Activated CD4-positive, alpha-beta T cell treated with anti-CD3 and anti-CD28 coated beads for 24 hours (primary cell): ENCODE measurements around the gene PC.

ENCODE experiments used
- DNase-seq, 2 donors: peaks; one replicate each; pipeline ENCODE4 v3.0.0-alpha.2; 2020; ENCODE audit warnings: low read depth in 2 of 2

The PC gene

DNA sequence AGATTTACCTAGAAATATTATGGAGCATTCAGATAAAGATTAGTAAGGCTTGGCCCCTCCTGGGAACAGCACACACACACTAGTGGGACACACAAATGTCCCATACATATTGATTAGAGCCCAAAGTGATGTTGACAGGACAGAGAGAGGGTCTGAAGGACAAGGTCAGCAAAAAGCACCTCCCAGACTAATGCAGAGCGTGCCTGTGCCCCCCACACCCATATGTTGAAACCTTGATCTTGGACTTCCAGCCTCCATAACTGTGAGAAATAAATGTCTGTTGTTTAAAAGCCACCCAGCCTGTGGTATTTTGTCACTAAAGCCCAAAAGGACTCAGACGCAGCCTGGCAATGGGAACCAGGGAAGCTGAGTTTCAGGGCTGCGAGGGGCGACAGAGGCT lies 73.7 kb downstream of the PC start:
- no peak for DNase-seq

- DNase-seq = peak; percentile 28 to 61
Measured at GRCh38 chr11:66883016-66883965, 74.9 kb downstream of the PC start.

DNA sequence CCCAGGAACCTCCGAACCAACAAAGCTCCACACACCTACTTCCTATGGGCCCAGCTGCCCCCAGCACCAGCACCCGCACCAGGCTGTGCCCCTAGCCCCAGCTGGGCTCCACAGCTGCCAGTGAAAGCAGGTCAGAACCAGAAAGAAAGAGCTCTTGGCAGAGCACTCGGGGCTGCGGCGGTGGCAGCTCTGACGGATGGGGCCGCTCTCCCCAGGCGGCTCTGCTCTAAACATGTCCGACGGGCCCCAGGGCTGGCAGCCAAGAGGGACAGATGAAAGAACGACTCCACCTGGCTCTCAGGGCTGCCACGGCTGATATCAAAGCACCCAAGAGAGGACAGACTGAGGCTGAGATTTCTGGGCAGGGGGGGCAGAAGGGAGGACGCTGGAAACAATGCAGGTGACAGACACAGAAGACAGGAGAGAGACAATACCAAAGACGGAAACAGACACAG lies 75.6 kb downstream of the PC start:
- DNase-seq = no peak

DNA sequence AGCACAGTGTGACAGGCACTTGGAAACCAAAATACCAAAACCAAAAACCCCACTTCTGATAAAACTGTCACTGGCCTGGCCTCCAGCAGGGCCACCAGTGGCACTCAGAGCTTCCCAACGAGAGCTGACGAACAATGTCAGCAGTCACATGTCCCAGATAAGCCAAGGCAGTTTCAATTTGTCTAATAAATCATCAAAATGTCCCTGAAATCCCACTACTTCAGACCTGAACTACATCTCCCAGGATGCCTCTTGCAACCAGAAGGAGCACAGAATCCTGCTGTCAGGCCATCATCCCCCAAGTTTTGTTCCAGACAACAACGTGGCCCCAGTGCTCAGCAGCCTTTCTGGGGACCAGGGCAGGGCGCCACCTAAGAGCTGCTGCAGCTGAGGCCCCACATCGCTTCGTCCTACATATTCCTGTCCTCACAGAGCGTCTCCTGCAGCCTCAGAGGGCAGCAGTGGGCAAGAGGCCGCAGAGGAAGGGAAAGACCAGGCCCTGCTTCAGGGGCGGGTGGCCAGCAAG lies 76.2 kb downstream of the PC start:
- DNase-seq = no peak

- no peak for DNase-seq
Measured at GRCh38 chr11:66881451-66881835, 76.7 kb downstream of the PC start.

DNA sequence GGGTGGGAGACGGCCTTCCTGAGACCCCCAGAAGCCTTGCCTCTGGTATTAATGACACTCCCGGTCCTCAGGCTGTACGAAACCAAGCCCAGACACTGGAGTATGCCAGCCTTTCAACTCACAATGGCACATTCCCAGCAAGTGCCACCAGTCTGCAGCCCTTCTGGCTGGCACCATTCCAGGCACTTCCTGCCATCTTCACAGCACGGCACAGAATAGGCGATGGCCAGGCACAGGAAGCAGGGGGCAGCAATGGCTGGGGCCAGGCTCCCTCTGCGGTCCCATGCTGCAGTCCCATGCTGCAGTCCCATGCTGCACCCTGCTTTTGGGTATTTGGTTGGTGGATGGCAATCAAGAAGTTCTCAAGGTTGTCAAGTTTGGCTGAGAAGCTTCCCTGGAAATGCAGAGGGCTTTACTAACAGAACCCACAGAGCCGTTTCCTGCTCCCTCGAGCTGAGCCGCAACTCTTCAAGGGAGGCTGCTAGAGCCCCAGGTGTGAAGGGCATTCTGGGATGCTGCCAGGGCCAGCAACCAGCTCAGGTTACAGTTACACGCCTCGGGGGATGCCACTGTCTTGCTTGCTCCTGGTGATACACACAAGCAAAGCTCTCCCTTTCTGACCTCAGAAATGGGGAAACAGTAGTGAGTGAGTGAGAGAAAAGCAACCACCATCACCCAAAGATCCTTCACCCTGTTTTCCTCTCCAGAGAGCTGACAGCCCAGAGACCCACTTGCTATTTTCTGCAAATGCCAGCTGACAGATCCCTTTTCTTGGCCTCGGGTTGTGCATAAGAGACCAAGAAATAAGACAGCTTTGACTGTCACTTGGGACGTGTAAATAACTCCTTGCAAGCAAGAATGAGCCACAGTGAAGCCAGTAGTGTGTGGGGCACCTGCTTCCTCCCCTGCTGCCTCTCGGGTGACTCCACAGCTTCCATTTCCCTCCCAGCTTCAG lies 77.4 kb downstream of the PC start:
- no peak for DNase-seq

GRCh38 chr11:66879999-66880398 lies 78.2 kb downstream of the PC start:
- no peak for DNase-seq

DNA sequence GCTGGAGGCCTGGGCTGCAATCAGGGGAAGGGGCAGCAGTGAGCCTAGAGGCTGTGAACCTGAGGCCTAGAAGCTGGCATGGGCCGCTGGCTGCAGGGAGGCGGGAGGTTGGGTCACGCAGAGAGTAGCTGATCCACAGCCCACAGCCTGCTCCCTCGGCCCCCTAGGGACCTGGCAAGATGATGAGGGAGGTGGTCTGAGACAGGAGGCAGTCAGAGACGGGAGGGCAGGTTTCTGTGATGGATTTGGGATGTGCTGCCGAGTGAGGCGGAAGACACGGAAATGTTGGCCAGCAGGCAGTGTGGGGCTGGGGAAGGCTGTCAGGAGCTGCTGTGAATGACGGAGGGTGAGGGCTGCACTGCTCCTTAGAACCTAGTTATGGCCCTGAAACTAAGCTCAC lies 78.6 kb downstream of the PC start:
- no peak for DNase-seq

DNA sequence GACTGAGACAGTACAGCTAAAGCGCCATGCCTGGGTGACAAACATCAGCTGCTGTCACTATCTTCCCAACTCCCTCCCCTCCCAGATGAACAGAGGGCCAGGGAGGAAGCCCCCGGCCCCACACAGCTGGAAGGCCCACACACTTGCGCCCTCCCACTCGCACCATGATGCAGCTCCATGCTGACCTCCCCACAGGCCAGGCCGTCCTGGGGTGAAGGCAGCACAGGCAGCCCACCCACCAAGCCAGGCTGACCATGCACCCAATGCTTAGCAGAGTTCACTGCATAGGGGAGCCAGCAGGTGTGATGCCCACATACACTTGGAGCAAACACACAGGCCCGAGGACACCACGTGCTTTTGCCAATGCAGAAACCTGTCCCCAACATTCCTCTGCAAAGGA lies 79.2 kb downstream of the PC start:
- DNase-seq = no peak

DNA sequence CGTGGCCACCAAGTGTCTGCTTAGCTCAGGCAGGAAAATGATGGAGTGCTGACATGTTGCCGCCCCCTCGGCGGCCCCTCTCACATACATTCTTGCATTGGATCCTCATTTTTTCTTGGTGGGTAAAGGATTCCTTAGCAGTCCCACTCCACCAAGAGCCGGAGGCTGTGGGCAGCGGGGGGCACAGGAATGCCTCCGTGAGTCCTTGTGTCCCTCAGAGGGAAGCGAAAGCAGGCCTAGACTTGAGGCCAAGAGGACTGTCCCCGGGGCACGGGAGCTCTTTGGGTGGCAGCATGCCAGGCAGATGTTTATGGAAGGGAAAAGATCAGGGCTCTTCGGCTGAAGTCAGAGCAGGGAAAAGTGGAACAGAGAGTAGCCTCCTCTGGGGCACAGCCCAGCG lies 79.7 kb downstream of the PC start:
- no peak for DNase-seq

DNA sequence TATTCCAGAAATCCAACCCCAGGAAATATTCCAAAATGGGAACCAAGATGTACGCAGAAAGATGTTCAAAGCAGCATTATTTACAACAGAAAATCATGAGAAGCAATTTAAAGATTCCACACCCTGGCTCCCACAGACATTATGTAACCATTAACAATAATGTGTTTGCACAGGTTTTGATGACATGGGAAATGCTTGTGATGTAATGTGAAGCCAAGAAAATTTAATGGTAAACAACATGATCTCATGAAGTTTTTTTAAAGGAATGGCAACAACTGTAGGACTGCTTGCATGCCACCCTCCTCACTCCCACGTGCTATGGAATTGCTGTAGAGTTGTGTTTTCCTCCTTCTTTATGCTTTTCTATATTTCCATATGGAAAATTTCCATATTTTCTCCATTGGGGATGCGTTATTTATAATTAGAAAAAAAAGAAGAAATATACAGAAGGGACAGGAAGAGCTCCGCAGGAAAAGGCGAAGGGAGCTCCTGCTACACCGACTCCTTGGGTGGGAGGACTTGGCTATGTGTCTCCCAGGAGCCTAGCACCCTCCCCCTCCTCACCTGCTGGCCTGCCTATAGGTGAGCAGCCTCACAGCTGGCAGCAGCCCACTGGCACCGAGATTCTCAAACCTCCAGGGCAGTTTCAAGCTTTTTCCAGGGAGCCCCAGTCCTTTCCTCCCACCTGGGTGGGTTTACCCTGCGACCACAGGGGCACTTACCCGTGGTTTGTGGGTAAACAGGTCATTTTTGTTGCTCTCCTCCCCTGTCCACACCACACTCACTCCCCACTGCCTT lies 80.4 kb downstream of the PC start:
- DNase-seq = no peak

DNA sequence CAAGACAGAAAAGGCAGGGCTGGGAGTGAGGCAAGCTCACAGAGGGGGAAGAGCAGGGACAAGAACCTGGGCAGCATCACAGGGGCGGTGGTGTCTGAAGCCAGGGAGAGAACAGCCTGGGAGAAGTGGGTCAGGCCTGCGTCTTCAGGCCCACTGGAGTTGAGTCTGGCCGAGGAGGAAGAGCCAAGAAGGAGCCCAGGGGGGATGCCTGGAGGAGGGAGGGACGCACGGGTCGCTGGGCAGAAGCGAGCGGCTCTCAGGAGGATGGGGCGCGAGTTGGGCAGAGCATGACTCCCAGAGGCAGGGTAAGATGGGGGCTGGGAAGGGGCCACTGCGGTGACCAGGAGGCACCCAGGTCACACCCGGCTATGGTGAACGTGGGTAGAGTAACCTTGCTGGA lies 82.8 kb downstream of the PC start:
- DNase-seq = no peak

- no peak for DNase-seq
Measured at GRCh38 chr11:66874232-66874631, 84.0 kb downstream of the PC start.

GRCh38 chr11:66871521-66871901 lies 86.7 kb downstream of the PC start:
- DNase-seq = no peak

DNA sequence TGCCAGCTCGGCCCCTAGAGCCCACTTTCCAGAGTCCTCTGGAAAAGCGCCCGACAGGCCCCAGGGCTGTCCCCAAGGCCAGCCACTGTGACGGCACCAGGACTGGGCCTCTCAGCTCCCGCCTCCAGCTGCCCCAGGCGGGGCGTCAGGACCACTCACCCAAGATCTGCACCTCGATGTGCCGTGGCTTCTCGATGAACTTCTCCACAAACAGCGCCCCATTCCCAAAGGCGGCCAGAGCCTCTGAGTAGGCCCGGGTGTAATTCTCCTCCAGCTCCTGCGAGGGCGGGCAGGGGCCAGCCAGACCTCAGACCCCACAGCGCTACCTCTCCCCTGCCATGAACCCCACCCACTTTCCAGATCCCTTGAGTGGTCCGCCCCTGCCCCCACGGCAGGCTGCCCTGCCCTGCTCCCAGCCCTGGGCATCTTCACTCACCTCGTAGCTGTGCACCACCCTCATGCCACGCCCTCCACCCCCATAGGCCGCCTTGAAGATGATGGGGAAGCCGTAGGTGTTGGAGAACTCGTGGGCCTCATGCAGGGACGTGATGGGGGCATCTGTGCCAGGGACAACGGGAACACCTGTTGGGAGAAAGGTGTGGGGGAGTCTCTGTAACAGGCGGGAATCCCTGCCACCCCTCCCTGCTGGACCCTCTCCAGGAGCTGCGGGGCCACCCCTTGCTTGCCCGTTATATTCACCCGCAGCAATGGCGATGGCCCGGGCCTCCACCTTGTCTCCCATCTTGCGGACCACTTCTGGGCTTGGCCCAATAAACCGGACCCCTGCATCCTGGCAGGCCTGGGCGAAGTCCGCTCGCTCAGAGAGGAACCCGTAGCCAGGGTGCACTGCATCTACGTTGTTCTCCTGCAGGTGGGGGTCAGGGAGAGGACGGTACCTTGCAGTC lies 87.3 kb downstream of the PC start:
- no peak for DNase-seq

- no peak for DNase-seq
Measured at GRCh38 chr11:66870131-66870530, 88.1 kb downstream of the PC start.

GRCh38 chr11:66869567-66869870 lies 88.7 kb downstream of the PC start:
- DNase-seq = no peak

GRCh38 chr11:66868726-66869566 lies 89.2 kb downstream of the PC start:
- DNase-seq = peak; percentile 68 to 78

DNA sequence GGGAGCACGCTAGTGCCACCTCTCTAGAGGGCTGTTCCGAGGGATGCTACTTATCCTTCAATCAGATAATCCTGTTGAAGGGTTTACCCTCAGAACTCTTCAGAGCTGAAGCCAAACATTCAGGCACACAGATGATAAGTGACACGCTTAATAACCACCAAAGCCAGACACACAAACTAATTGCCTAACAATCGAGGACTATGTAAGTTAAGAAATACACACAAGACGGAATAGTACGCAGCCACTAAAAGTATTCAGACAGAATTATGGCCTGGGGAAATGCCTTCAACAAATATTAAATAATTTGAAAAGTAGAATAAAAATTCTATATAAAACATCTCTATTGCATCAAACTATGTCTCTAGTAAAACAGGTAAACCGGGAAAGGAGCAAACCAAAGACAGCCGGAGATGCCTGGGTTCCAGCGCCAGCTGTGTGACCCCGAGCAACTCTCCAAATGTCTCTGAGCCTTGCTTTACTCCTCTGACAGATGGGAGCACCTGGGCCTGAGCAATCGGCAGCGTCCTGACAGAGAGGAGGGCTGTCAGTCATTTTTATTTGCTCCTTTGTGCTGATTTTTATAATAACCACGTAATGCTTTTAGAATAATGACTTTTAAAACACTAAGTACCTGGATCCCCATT lies 90.0 kb downstream of the PC start:
- no peak for DNase-seq
